H9 (cell line): ENCODE results near the gene CCDC69. TPM values are rescaled to one million over a fixed set of nuclear protein-coding genes. Genes with fewer than 3 reads are reported as not detected.

Experiments used
- DNase-seq: peaks from one replicate; pipeline ENCODE4 v3.0.0-alpha.2; 2017
- H2AFZ ChIP-seq: one replicate; pipeline ENCODE4 v1.6.1; 2013; ENCODE audit warnings: mild to moderate bottlenecking, low read length, control low read depth, moderate library complexity
- H2AK5ac ChIP-seq: 2 replicates; pipeline ENCODE4 v1.6.1; 2013; ENCODE audit warnings: low read length, control low read depth, mixed read lengths; ENCODE audit not compliant: insufficient read length
- H2BK120ac ChIP-seq: one replicate; pipeline ENCODE4 v1.6.1; 2013; ENCODE audit warnings: low read depth, mild to moderate bottlenecking, low read length, control low read depth, inconsistent platforms; ENCODE audit not compliant: poor library complexity, severe bottlenecking
- H2BK12ac ChIP-seq: 2 replicates; pipeline ENCODE4 v1.6.1; 2013; ENCODE audit warnings: low read length, control low read depth, mixed read lengths, low read depth; ENCODE audit not compliant: insufficient read length
- H2BK15ac ChIP-seq: 2 replicates; pipeline ENCODE4 v1.6.1; 2013; ENCODE audit warnings: low read depth, low read length, control low read depth
- H2BK20ac ChIP-seq: one replicate; pipeline ENCODE4 v1.6.1; 2013; ENCODE audit warnings: low read depth, mild to moderate bottlenecking, low read length, control low read depth, inconsistent platforms; ENCODE audit not compliant: poor library complexity, severe bottlenecking
- H2BK5ac ChIP-seq: 2 replicates; pipeline ENCODE4 v1.6.1; 2013; ENCODE audit warnings: low read length, control low read depth, mixed read lengths; ENCODE audit not compliant: insufficient read length
- H3K14ac ChIP-seq: 2 replicates; pipeline ENCODE4 v1.6.1; 2013; ENCODE audit warnings: low read length, control low read depth; ENCODE audit not compliant: insufficient read depth
- H3K18ac ChIP-seq: 2 replicates; pipeline ENCODE4 v1.6.1; 2013; ENCODE audit warnings: low read depth, mild to moderate bottlenecking, mixed read lengths, low read length, control low read depth; ENCODE audit not compliant: insufficient read length
- H3K23ac ChIP-seq: 2 replicates; pipeline ENCODE4 v1.6.1; 2013; ENCODE audit warnings: low read length, control low read depth, mixed read lengths, low read depth; ENCODE audit not compliant: insufficient read length
- H3K23me2 ChIP-seq: 2 replicates; pipeline ENCODE4 v1.6.1; 2013; ENCODE audit warnings: low read depth, mild to moderate bottlenecking, mixed read lengths, low read length, control low read depth; ENCODE audit not compliant: insufficient read length, poor library complexity, severe bottlenecking
- H3K27ac ChIP-seq: 2 replicates; pipeline ENCODE4 v1.5.1; 2013; ENCODE audit warnings: low read length, control low read depth, mixed read lengths, low read depth; ENCODE audit not compliant: insufficient read length
- H3K27me3 ChIP-seq: 2 replicates; pipeline ENCODE4 v1.6.1; 2013; ENCODE audit warnings: low read length, control low read depth, inconsistent platforms; ENCODE audit not compliant: insufficient read depth
- H3K4ac ChIP-seq: 2 replicates; pipeline ENCODE4 v1.6.1; 2013; ENCODE audit warnings: low read depth, mild to moderate bottlenecking, control low read depth, inconsistent platforms, low read length, moderate library complexity
- H3K4me1 ChIP-seq: 2 replicates; pipeline ENCODE4 v1.6.1; 2013; ENCODE audit warnings: low read length, control low read depth, inconsistent platforms; ENCODE audit not compliant: insufficient read depth
- H3K4me2 ChIP-seq: 2 replicates; pipeline ENCODE4 v1.6.1; 2013; ENCODE audit warnings: low read length, control low read depth, mixed read lengths; ENCODE audit not compliant: insufficient read length, insufficient read depth
- H3K56ac ChIP-seq: 2 replicates; pipeline ENCODE4 v1.6.1; 2013; ENCODE audit warnings: low read depth, mild to moderate bottlenecking, mixed read lengths, low read length, control low read depth; ENCODE audit not compliant: insufficient read length
- H3K79me1 ChIP-seq: 2 replicates; pipeline ENCODE4 v1.6.1; 2013; ENCODE audit warnings: low read depth, mild to moderate bottlenecking, moderate library complexity, low read length, control low read depth, inconsistent platforms; ENCODE audit not compliant: insufficient read depth, poor library complexity, severe bottlenecking
- H3K79me2 ChIP-seq: 2 replicates; pipeline ENCODE4 v1.6.1; 2013; ENCODE audit warnings: low read length, control low read depth, inconsistent platforms; ENCODE audit not compliant: insufficient read depth
- H3K9ac ChIP-seq: 2 replicates; pipeline ENCODE4 v1.6.1; 2013; ENCODE audit warnings: low read length, control low read depth, mixed read lengths; ENCODE audit not compliant: insufficient read length; ENCODE audit errors: extremely low read depth
- H3K9me3 ChIP-seq: one replicate; pipeline ENCODE4 v1.6.1; 2013; ENCODE audit warnings: low read depth, low read length, inconsistent platforms; ENCODE audit not compliant: control insufficient read depth
- H3T11ph ChIP-seq: one replicate; pipeline ENCODE4 v1.6.1; 2013; ENCODE audit warnings: mild to moderate bottlenecking, low read length, control low read depth, inconsistent platforms
- H4K20me1 ChIP-seq: one replicate; pipeline ENCODE4 v1.6.1; 2013; ENCODE audit not compliant: control insufficient read depth, insufficient read length, insufficient read depth
- H4K5ac ChIP-seq: 2 replicates; pipeline ENCODE4 v1.6.1; 2013; ENCODE audit warnings: low read depth, mild to moderate bottlenecking, mixed read lengths, low read length, control low read depth; ENCODE audit not compliant: insufficient read length
- H4K8ac ChIP-seq: replicated peaks from 2 replicates; pipeline ENCODE4 v1.6.1; 2013; ENCODE audit warnings: low read length, control low read depth, mixed read lengths, low read depth; ENCODE audit not compliant: insufficient read length
- H4K91ac ChIP-seq: 2 replicates; pipeline ENCODE4 v1.6.1; 2013; ENCODE audit warnings: low read depth, mild to moderate bottlenecking, moderate library complexity, mixed read lengths, low read length, control low read depth; ENCODE audit not compliant: insufficient read length
- H3K27ac Mint-ChIP-seq, 3 experiments: 2 replicates in 2 of 3; 3 replicates in 1 of 3; pipeline ENCODE4 v1.8.0; 2020 to 2021; ENCODE audit warnings: mixed read lengths in 3 of 3, mild to moderate bottlenecking in 1 of 3, moderate library complexity in 1 of 3
- H3K27me3 Mint-ChIP-seq: 2 replicates; pipeline ENCODE4 v1.8.0; 2021; ENCODE audit warnings: low read depth, mild to moderate bottlenecking, moderate library complexity, mixed read lengths
- H3K36me3 Mint-ChIP-seq, 3 experiments: 2 replicates in 2 of 3; 3 replicates in 1 of 3; pipeline ENCODE4 v1.8.0; 2020 to 2021; ENCODE audit warnings: low read depth in 3 of 3, mixed read lengths in 3 of 3; ENCODE audit not compliant: insufficient read depth in 1 of 3
- H3K4me1 Mint-ChIP-seq, 2 experiments: 2 replicates each; pipeline ENCODE4 v1.8.0; 2020; ENCODE audit warnings: mixed read lengths in 2 of 2
- H3K4me3 Mint-ChIP-seq, 2 experiments: 2 replicates in 1 of 2; 3 replicates in 1 of 2; pipeline ENCODE4 v1.8.0; 2020 to 2021; ENCODE audit warnings: mild to moderate bottlenecking in 2 of 2, mixed read lengths in 2 of 2, moderate library complexity in 1 of 2
- H3K9me3 Mint-ChIP-seq, 2 experiments: 2 replicates in 1 of 2; 3 replicates in 1 of 2; pipeline ENCODE4 v1.8.0; 2020; ENCODE audit warnings: mild to moderate bottlenecking in 2 of 2, mixed read lengths in 2 of 2, moderate library complexity in 1 of 2
- WGBS: extraction: QIAGEN DNeasy Blood & Tissue Kit; methylation state at CpG from one replicate; pipeline ENCODE4 v1.1.7; 2013; ENCODE audit warnings: missing lambda C conversion rate, low lambda C conversion rate, mixed read lengths; ENCODE audit not compliant: insufficient read length; ENCODE audit errors: extremely low coverage; 5-methylcytosine and 5-hydroxymethylcytosine counted together
- total RNA-seq: library from RNA; stranded (reverse); gene quantifications from 2 replicates; pipeline ENCODE4 v1.2.1, GENCODE V29; 2021
- TF ChIP-seq, protein P1 (sequence below): fragments of 200-600 bp; sonication (generic); conservative IDR thresholded peaks from 3 replicates; pipeline ENCODE4 v1.8.0; 2021; ENCODE audit warnings: antibody characterized with exemption, mild to moderate bottlenecking

CCDC69 gene
- total RNA-seq, 1 experiment from 2014 or later: 5.3 TPM

DNA sequence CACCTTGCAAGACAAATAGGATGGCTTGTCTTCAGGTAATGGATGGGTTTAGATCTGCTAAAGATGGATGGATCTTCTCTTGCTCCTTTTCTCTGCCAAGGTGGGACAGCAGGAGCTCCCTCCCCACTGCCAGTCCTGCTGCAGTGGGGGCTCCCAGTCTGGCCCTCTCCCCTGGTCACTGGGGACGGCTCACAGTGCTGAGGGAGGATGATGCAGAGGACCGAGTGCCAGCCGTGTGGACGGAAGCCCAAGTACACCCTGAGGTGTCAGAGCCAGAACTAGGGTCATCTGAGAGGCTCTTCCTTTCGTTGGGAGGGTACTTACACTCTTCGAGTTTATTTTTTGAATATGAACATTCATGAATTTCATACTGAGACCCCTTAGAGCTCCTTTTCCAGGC is 5.7 kb downstream of the CCDC69 start:
- peaks cover 12% of the 10 kb centered on the region for H3K27me3 Mint-ChIP-seq
- H3K4me3 Mint-ChIP-seq: no peak overlapping the region
- Histone ChIP-seq H3K23me2 (no peaks in the 10 kb centered on the region), H4K8ac (no peak overlapping the region), H4K5ac (no peak overlapping the region), H4K20me1 (no peaks in the 10 kb centered on the region), H3K4me2 (no peak overlapping the region), H2AK5ac (no peak overlapping the region), H3K27me3 (no peaks in the 10 kb centered on the region), H4K91ac (no peak overlapping the region), H3T11ph (no peak overlapping the region), H2BK120ac (no peak overlapping the region), H3K23ac (no peak overlapping the region), H3K79me2 (no peaks in the 10 kb centered on the region), H2BK15ac (no peak overlapping the region), H3K79me1 (no peaks in the 10 kb centered on the region), H2BK12ac (no peak overlapping the region), H2BK5ac (no peak overlapping the region), H2AFZ (no peak overlapping the region), H3K18ac (no peak overlapping the region), H3K4me1 (peaks cover 2% of the 10 kb centered on the region; the same call in 1 of the 2 replicates), H3K14ac (no peak overlapping the region), H3K56ac (no peak overlapping the region), H3K9me3 (no peaks in the 10 kb centered on the region), H2BK20ac (no peak overlapping the region), H3K4ac (no peak overlapping the region), H3K9ac (no peak overlapping the region), H3K27ac (no peak overlapping the region)
- peaks cover 0 to 2% (median 0%) of the 10 kb centered on the region in 3 experiments; a peak in 1 of 7 replicates for H3K36me3 Mint-ChIP-seq
- TF ChIP-seq, protein P1, sequence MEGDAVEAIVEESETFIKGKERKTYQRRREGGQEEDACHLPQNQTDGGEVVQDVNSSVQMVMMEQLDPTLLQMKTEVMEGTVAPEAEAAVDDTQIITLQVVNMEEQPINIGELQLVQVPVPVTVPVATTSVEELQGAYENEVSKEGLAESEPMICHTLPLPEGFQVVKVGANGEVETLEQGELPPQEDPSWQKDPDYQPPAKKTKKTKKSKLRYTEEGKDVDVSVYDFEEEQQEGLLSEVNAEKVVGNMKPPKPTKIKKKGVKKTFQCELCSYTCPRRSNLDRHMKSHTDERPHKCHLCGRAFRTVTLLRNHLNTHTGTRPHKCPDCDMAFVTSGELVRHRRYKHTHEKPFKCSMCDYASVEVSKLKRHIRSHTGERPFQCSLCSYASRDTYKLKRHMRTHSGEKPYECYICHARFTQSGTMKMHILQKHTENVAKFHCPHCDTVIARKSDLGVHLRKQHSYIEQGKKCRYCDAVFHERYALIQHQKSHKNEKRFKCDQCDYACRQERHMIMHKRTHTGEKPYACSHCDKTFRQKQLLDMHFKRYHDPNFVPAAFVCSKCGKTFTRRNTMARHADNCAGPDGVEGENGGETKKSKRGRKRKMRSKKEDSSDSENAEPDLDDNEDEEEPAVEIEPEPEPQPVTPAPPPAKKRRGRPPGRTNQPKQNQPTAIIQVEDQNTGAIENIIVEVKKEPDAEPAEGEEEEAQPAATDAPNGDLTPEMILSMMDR: no peak
- no peak for DNase-seq
- H3K9me3 Mint-ChIP-seq: no peaks in the 10 kb centered on the region
- no CpG with 5 or more reads among the region's 6 CpGs for WGBS
- peaks cover 14 to 19% of the 10 kb centered on the region in 2 experiments for H3K4me1 Mint-ChIP-seq
- no peak overlapping the region for H3K27ac Mint-ChIP-seq
